WTC11 (cell line): Measurements from ENCODE around the gene GALNT18. TPM values are rescaled to one million over a fixed set of nuclear protein-coding genes. Genes with fewer than 3 reads are reported as not detected.

ENCODE experiments used
- ATAC-seq: fragments of 200-7000 bp; cut with Tn5 transposase; 2 replicates; pipeline ENCODE4 v1.10.0; 2021; ENCODE audit warnings: mild to moderate bottlenecking, moderate library complexity
- CTCF ChIA-PET: fragments of 300-600 bp; sonication (Branson Sonifier 250); formaldehyde crosslinking; loops from one replicate; lab custom pipeline; 2021; ENCODE audit warnings: antibody characterized with exemption; lab: Charles Lee
- POLR2A ChIA-PET: fragments of 350-600 bp; sonication (Branson Sonifier 250); formaldehyde crosslinking; loops from one replicate; lab custom pipeline; 2021; ENCODE audit warnings: antibody characterized with exemption; lab: Charles Lee
- DNase-seq: peaks from one replicate; pipeline ENCODE4 v3.0.0; 2021; ENCODE audit warnings: low spot score
- H3K27ac Mint-ChIP-seq: 2 replicates; pipeline ENCODE4 v1.8.0; 2021; ENCODE audit warnings: mixed read lengths
- H3K27me3 Mint-ChIP-seq: 2 replicates; pipeline ENCODE4 v1.8.0; 2021; ENCODE audit warnings: low read depth, mild to moderate bottlenecking, moderate library complexity, mixed read lengths
- H3K36me3 Mint-ChIP-seq: 2 replicates; pipeline ENCODE4 v1.8.0; 2021; ENCODE audit warnings: mixed read lengths
- H3K4me1 Mint-ChIP-seq: 2 replicates; pipeline ENCODE4 v1.8.0; 2022; ENCODE audit warnings: mixed read lengths
- H3K4me3 Mint-ChIP-seq: 2 replicates; pipeline ENCODE4 v1.8.0; 2021; ENCODE audit warnings: mild to moderate bottlenecking, moderate library complexity, mixed read lengths
- H3K9me3 Mint-ChIP-seq: 2 replicates; pipeline ENCODE4 v1.8.0; 2021; ENCODE audit warnings: mixed read lengths
- ATF3 ChIP-seq: sonication (generic); formaldehyde crosslinking; conservative IDR thresholded peaks from 2 replicates; pipeline ENCODE4 v1.8.1; 2022; ENCODE audit warnings: mild to moderate bottlenecking, missing genetic modification reagents
- ATF6 ChIP-seq: sonication (generic); formaldehyde crosslinking; IDR thresholded peaks from 2 replicates; pipeline ENCODE4 v1.8.1; 2023; ENCODE audit warnings: mild to moderate bottlenecking, missing genetic modification reagents
- CREM ChIP-seq: sonication (generic); formaldehyde crosslinking; IDR thresholded peaks from 2 replicates; pipeline ENCODE4 v1.8.1; 2022; ENCODE audit warnings: mild to moderate bottlenecking, missing genetic modification reagents, moderate library complexity
- E2F5 ChIP-seq: sonication (generic); formaldehyde crosslinking; IDR thresholded peaks from 2 replicates; pipeline ENCODE4 v1.8.1; 2022; ENCODE audit warnings: mild to moderate bottlenecking, moderate library complexity, missing genetic modification reagents
- ESRRA ChIP-seq: sonication (generic); formaldehyde crosslinking; IDR thresholded peaks from 2 replicates; pipeline ENCODE4 v1.8.1; 2022; ENCODE audit warnings: mild to moderate bottlenecking, missing genetic modification reagents, borderline replicate concordance
- ETV6 ChIP-seq: sonication (generic); formaldehyde crosslinking; IDR thresholded peaks from 2 replicates; pipeline ENCODE4 v1.8.1; 2022; ENCODE audit warnings: mild to moderate bottlenecking, missing genetic modification reagents
- FOXK1 ChIP-seq: sonication (generic); formaldehyde crosslinking; IDR thresholded peaks from 2 replicates; pipeline ENCODE4 v1.8.0; 2022; ENCODE audit warnings: mild to moderate bottlenecking, moderate library complexity, missing genetic modification reagents
- NFYB ChIP-seq: sonication (generic); formaldehyde crosslinking; conservative IDR thresholded peaks from 2 replicates; pipeline ENCODE4 v1.8.0; 2022; ENCODE audit warnings: low read depth, missing genetic modification reagents
- TEAD4 ChIP-seq: sonication (generic); formaldehyde crosslinking; IDR thresholded peaks from 2 replicates; pipeline ENCODE4 v1.8.0; 2022; ENCODE audit warnings: mild to moderate bottlenecking, missing genetic modification reagents
- USF2 ChIP-seq: sonication (generic); formaldehyde crosslinking; IDR thresholded peaks from 2 replicates; pipeline ENCODE4 v1.8.1; 2023; ENCODE audit warnings: mild to moderate bottlenecking, missing genetic modification reagents, moderate library complexity
- ZMAT4 ChIP-seq: fragments of 250-450 bp; sonication (Bioruptor Pico); IDR thresholded peaks from 2 replicates; pipeline ENCODE4 v1.9.0; 2021; ENCODE audit warnings: mild to moderate bottlenecking
- ZNF317 ChIP-seq: sonication (generic); formaldehyde crosslinking; IDR thresholded peaks from 2 replicates; pipeline ENCODE4 v1.8.1; 2023; ENCODE audit warnings: low read depth, mild to moderate bottlenecking, moderate library complexity, missing genetic modification reagents, borderline replicate concordance
- ZNF425 ChIP-seq: fragments of 250-450 bp; sonication (Bioruptor Pico); conservative IDR thresholded peaks from 2 replicates; pipeline ENCODE4 v1.9.0; 2021; ENCODE audit warnings: mild to moderate bottlenecking
- ZSCAN18 ChIP-seq: fragments of 250-450 bp; sonication (Bioruptor Pico); IDR thresholded peaks from 2 replicates; pipeline ENCODE4 v2.1.2; 2022; ENCODE audit warnings: mild to moderate bottlenecking, moderate library complexity
- total RNA-seq: library from RNA; stranded (reverse); gene quantifications from 3 replicates; pipeline ENCODE4 v1.2.3, GENCODE V29; 2021

Gene GALNT18
- total RNA-seq, 1 experiment from 2014 or later = 5.0 TPM

- peaks cover 18% of the 10 kb centered on the region for H3K4me1 Mint-ChIP-seq
These were observed 359.5 kb downstream of the GALNT18 start for GRCh38 chr11:11262171-11262920.

More at GRCh38 chr11:11262171-11262920, 359.5 kb downstream of the GALNT18 start:
- no peak overlapping the region for H3K4me3 Mint-ChIP-seq
- no peaks in the 10 kb centered on the region for H3K9me3 Mint-ChIP-seq
- POLR2A ChIA-PET = no interaction called here
- no peaks in the 10 kb centered on the region for H3K36me3 Mint-ChIP-seq
- ATAC-seq (no peak), DNase-seq (no peak)
- H3K27me3 Mint-ChIP-seq = no peaks in the 10 kb centered on the region; the same call in 1 of the 2 replicates
- H3K27ac Mint-ChIP-seq = no peak overlapping the region
- no peak for TF ChIP-seq ATF3 (CRISPR knock-in tag)
- no peak for TF ChIP-seq TEAD4
- no peak for TF ChIP-seq E2F5
- no peak for TF ChIP-seq ETV6
- TF ChIP-seq ATF6 = no peak
- TF ChIP-seq NFYB (CRISPR knock-in tag) = no peak
- no peak for TF ChIP-seq ZNF425 (CRISPR knock-in tag)
- no peak for TF ChIP-seq FOXK1 (CRISPR knock-in tag)
- TF ChIP-seq CREM (CRISPR knock-in tag) = no peak
- no peak for TF ChIP-seq ZMAT4
- TF ChIP-seq ESRRA (CRISPR knock-in tag) = no peak
- no peak for TF ChIP-seq ZNF317 (CRISPR knock-in tag)
- TF ChIP-seq ZSCAN18 = no peak
- TF ChIP-seq USF2 = no peak
- CTCF ChIA-PET = interaction anchor here (1.1 to 3.2 kb wide), 2 partner anchors 27 to 235 kb away, joined by 5 to 23 read pairs; no protein-coding TSS in a partner anchor
